B cell (primary cell): ENCODE data around the gene PLEKHM2. TPM values are rescaled to one million over a fixed set of nuclear protein-coding genes. Genes with fewer than 3 reads are reported as not detected.

ENCODE experiments used
- ATAC-seq: fragments of 200-7000 bp; cut with Tn5 transposase; one replicate; pipeline ENCODE4 v1.10.0; 2021; ENCODE audit warnings: low read depth, mild to moderate bottlenecking, moderate number of reproducible peaks, moderate library complexity
- CTCF ChIA-PET: fragments of 350-600 bp; sonication (Branson Sonifier 250); formaldehyde crosslinking; loops from one replicate; lab custom pipeline; 2021; ENCODE audit warnings: antibody characterized with exemption, inconsistent platforms; lab: Charles Lee
- POLR2A ChIA-PET: fragments of 350-600 bp; sonication (Branson Sonifier 250); formaldehyde crosslinking; loops from one replicate; lab custom pipeline; 2021; ENCODE audit warnings: antibody characterized with exemption; lab: Charles Lee
- DNase-seq: peaks from one replicate; pipeline ENCODE4 v3.0.0; 2013
- H2AFZ ChIP-seq: 2 replicates; pipeline ENCODE4 v1.6.1; 2012; ENCODE audit warnings: mild to moderate bottlenecking, low read depth, low read length; ENCODE audit not compliant: insufficient read depth, poor library complexity, severe bottlenecking
- H3K27ac ChIP-seq, 2 donors: 1 replicate in 1 of 2; 2 replicates in 1 of 2; pipeline ENCODE4 v1.5.1; 2012 to 2013; ENCODE audit warnings: low read length in 2 of 2, mild to moderate bottlenecking in 2 of 2, moderate library complexity in 1 of 2
- H3K27me3 ChIP-seq, 4 experiments: fragments of 200-600 bp in 1 of 4; sonication (generic) in 1 of 4; replicated peaks in 1 of 4; 1 replicate in 2 of 4; 2 replicates in 2 of 4; pipeline versions ENCODE4 v1.6.1 to v1.7.0; 2013 to 2016; ENCODE audit warnings: low read length in 3 of 4, mild to moderate bottlenecking in 2 of 4, mixed read lengths in 1 of 4, moderate library complexity in 1 of 4; ENCODE audit not compliant: insufficient read depth in 4 of 4, control insufficient read depth in 3 of 4; ENCODE audit errors: control extremely low read depth in 1 of 4
- H3K36me3 ChIP-seq, 2 experiments: replicated peaks in 1 of 2; 1 replicate in 1 of 2; 2 replicates in 1 of 2; pipeline versions ENCODE4 v1.6.1 to v1.7.1; 2013; ENCODE audit warnings: low read length in 1 of 2; ENCODE audit not compliant: insufficient read depth in 2 of 2, control insufficient read depth in 1 of 2; ENCODE audit errors: control extremely low read depth in 1 of 2, extremely low read depth in 1 of 2
- H3K4me1 ChIP-seq, 2 donors: fragments of 200-600 bp in 1 of 2; sonication (generic) in 1 of 2; 1 replicate in 1 of 2; 2 replicates in 1 of 2; pipeline versions ENCODE4 v1.5.1 to v1.6.1; 2013 to 2017; ENCODE audit warnings: low read length in 2 of 2; ENCODE audit not compliant: control insufficient read depth in 2 of 2, insufficient read depth in 2 of 2
- H3K4me2 ChIP-seq: replicated peaks from 2 replicates; pipeline ENCODE3; 2012; ENCODE audit warnings: mild to moderate bottlenecking, low read depth, low read length; ENCODE audit not compliant: poor library complexity, severe bottlenecking
- H3K4me3 ChIP-seq, 5 experiments: fragments of 200-600 bp in 1 of 5; sonication (generic) in 1 of 5; 1 replicate in 3 of 5; 2 replicates in 2 of 5; pipeline versions ENCODE4 v1.5.1 to v1.7.0; 2011 to 2016; ENCODE audit warnings: low read length in 4 of 5, mild to moderate bottlenecking in 4 of 5, low read depth in 2 of 5, control low read depth in 1 of 5, moderate library complexity in 1 of 5; ENCODE audit not compliant: insufficient read depth in 1 of 5; ENCODE audit errors: control extremely low read depth in 1 of 5, extremely low read depth in 1 of 5
- H3K79me2 ChIP-seq: fragments of 200-600 bp; sonication (generic); one replicate; pipeline ENCODE4 v1.6.0; 2016; ENCODE audit warnings: low read length; ENCODE audit not compliant: control insufficient read depth, insufficient read depth
- H3K9ac ChIP-seq: fragments of 200-600 bp; sonication (generic); 2 replicates; pipeline ENCODE4 v1.6.1; 2017; ENCODE audit warnings: mild to moderate bottlenecking, low read length, moderate library complexity
- H3K9me3 ChIP-seq, 3 donors: one replicate each; pipeline versions ENCODE4 v1.6.1 to v1.7.1; 2013; ENCODE audit warnings: low read length in 2 of 3; ENCODE audit not compliant: control insufficient read depth in 2 of 3, insufficient read depth in 1 of 3; ENCODE audit errors: control extremely low read depth in 1 of 3
- H4K20me1 ChIP-seq: 2 replicates; pipeline ENCODE4 v1.6.0; 2012; ENCODE audit warnings: mild to moderate bottlenecking, low read length; ENCODE audit not compliant: insufficient read depth, control insufficient read depth, poor library complexity, severe bottlenecking
- H3K27ac Mint-ChIP-seq: one replicate; pipeline ENCODE4 v1.8.0; 2021; ENCODE audit warnings: mixed read lengths
- H3K27me3 Mint-ChIP-seq: one replicate; pipeline ENCODE4 v1.8.0; 2021; ENCODE audit warnings: mixed read lengths
- H3K4me1 Mint-ChIP-seq: one replicate; pipeline ENCODE4 v1.8.0; 2021; ENCODE audit warnings: mixed read lengths
- H3K4me3 Mint-ChIP-seq: one replicate; pipeline ENCODE4 v1.8.0; 2021; ENCODE audit warnings: mixed read lengths
- H3K9me3 Mint-ChIP-seq: one replicate; pipeline ENCODE4 v1.8.0; 2022; ENCODE audit warnings: mixed read lengths; ENCODE audit not compliant: insufficient read depth
- EZH2 ChIP-seq: IDR thresholded peaks from 2 replicates; pipeline ENCODE4 v1.6.1; 2012; ENCODE audit warnings: borderline replicate concordance, low read depth, mild to moderate bottlenecking, moderate library complexity, low read length; ENCODE audit not compliant: insufficient read depth, poor library complexity, severe bottlenecking
- WGBS: methylation state at CpG from one replicate; pipeline ENCODE4 v1.1.5; 2013; ENCODE audit warnings: missing lambda C conversion rate; ENCODE audit not compliant: insufficient coverage; 5-methylcytosine and 5-hydroxymethylcytosine counted together
- intact Hi-C: fragments of 100-400 bp; cut with micrococcal nuclease; formaldehyde crosslinking; loops from one replicate; pipeline ENCODE4 v1.10.0; 2022
- polyA plus RNA-seq: library from polyadenylated mRNA; depleted of rRNA; stranded (reverse); fragments of >200 nt; gene quantifications from 2 replicates; pipeline ENCODE4 v1.2.3, GENCODE V29; 2012
- total RNA-seq, 2 donors: library from RNA; stranded (reverse); fragments of 120-200 nt in 1 of 2; gene quantifications; 1 replicate in 1 of 2; 2 replicates in 1 of 2; pipeline versions ENCODE4 v1.2.3 to v1.2.4, GENCODE V29; 2013 to 2022
- TF ChIP-seq, protein P1 (sequence below): fragments of 200-600 bp; IDR thresholded peaks from one replicate; pipeline ENCODE4 v1.8.0; 2022; ENCODE audit warnings: antibody characterized with exemption, mild to moderate bottlenecking

Gene PLEKHM2
- total and polyA plus RNA-seq, 2 donors (not counting 1 experiment from before 2014, with no cell fraction given), result 99.7 to 120 TPM

GRCh38 chr1:15756143-15757015 lies 72.3 kb downstream of the PLEKHM2 start:
- TF ChIP-seq, protein P1, sequence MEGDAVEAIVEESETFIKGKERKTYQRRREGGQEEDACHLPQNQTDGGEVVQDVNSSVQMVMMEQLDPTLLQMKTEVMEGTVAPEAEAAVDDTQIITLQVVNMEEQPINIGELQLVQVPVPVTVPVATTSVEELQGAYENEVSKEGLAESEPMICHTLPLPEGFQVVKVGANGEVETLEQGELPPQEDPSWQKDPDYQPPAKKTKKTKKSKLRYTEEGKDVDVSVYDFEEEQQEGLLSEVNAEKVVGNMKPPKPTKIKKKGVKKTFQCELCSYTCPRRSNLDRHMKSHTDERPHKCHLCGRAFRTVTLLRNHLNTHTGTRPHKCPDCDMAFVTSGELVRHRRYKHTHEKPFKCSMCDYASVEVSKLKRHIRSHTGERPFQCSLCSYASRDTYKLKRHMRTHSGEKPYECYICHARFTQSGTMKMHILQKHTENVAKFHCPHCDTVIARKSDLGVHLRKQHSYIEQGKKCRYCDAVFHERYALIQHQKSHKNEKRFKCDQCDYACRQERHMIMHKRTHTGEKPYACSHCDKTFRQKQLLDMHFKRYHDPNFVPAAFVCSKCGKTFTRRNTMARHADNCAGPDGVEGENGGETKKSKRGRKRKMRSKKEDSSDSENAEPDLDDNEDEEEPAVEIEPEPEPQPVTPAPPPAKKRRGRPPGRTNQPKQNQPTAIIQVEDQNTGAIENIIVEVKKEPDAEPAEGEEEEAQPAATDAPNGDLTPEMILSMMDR, result no peak
- no peak for TF ChIP-seq EZH2
- no peak overlapping the region for H3K4me3 ChIP-seq
- H3K9me3 Mint-ChIP-seq, result no peaks in the 10 kb centered on the region
- ATAC-seq, result no peak
- ChIA-PET POLR2A (interaction anchor here (0.6 kb wide), 1 partner anchor 138 kb away, joined by 4 read pairs; no protein-coding TSS in a partner anchor), CTCF (no interaction called here)
- intact Hi-C loops, result no loop called here
- peaks cover 0 to 10% (median 0%) of the 10 kb centered on the region in 3 donors for H3K9me3 ChIP-seq
- peak overlapping the region; percentile 28 for H2AFZ ChIP-seq
- no peak overlapping the region for H3K9ac ChIP-seq
- no peak overlapping the region for H3K27ac ChIP-seq
- peak; percentile 29 for DNase-seq
- H3K36me3 ChIP-seq, result no peaks in the 10 kb centered on the region
- peaks cover 20 to 25% of the 10 kb centered on the region in 2 donors for H3K4me1 ChIP-seq
- peaks cover 24% of the 10 kb centered on the region for H3K4me1 Mint-ChIP-seq
- H3K79me2 ChIP-seq, result no peaks in the 10 kb centered on the region
- H3K4me3 Mint-ChIP-seq, result peak overlapping the region; percentile 1
- 22% methylated on average over 19 of the region's 21 CpGs for WGBS
- H3K27me3 ChIP-seq, result peaks cover 0 to 54% (median 29%) of the 10 kb centered on the region in 4 experiments
- no peak overlapping the region for H3K27ac Mint-ChIP-seq
- peak overlapping the region; percentile 40 for H3K4me2 ChIP-seq
- peaks cover 43% of the 10 kb centered on the region for H3K27me3 Mint-ChIP-seq
- H4K20me1 ChIP-seq, result no peaks in the 10 kb centered on the region

DNA sequence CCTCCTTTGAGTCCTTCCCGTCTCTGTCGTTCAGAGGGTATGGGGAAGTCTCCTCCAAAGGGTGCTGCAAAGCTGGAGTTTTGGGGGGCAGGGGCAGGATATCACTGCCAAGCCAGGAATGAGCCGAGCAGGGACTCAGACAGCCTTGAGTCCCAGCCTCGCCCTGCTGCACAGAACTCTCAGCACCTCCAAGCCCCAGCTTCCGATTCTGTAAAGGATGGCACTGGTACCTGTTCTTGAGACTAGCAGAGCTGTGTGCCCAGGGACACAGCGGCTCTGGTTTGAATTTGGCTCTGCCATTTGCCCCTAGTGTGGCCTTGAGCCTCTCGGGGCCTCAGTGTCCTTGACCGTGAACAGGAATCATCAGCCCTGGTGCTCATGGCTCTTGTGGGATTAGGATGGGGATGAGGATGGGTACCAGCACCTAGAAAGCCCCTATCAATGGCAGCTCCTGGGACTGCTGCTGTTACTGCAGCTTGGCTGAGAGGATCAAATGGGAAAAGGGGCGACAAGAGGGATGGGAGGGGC lies 73.0 kb downstream of the PLEKHM2 start:
- peaks cover 47% of the 10 kb centered on the region for H3K27me3 Mint-ChIP-seq
- H3K27ac Mint-ChIP-seq, result no peak overlapping the region
- Histone ChIP-seq H3K27ac (no peak overlapping the region), H3K4me1 (peaks cover 20 to 25% of the 10 kb centered on the region in 2 donors), H3K9ac (no peak overlapping the region), H3K4me3 (no peak overlapping the region), H3K79me2 (no peaks in the 10 kb centered on the region), H3K9me3 (peaks cover 0 to 10% (median 0%) of the 10 kb centered on the region in 3 donors), H4K20me1 (no peaks in the 10 kb centered on the region), H3K36me3 (no peaks in the 10 kb centered on the region), H3K27me3 (peaks cover 0 to 54% (median 29%) of the 10 kb centered on the region in 4 experiments), H3K4me2 (no peak overlapping the region), H2AFZ (no peak overlapping the region)
- intact Hi-C loops, result no loop called here
- POLR2A ChIA-PET, result interaction anchor here (0.6 kb wide), 1 partner anchor 139 kb away, joined by 4 read pairs; no protein-coding TSS in a partner anchor
- peak overlapping the region; percentile 32 for H3K4me3 Mint-ChIP-seq
- CTCF ChIA-PET, result no interaction called here
- H3K9me3 Mint-ChIP-seq, result no peaks in the 10 kb centered on the region
- ATAC-seq (no peak), DNase-seq (peak; percentile 40)
- WGBS, result 69% methylated on average over 6 of the region's 9 CpGs
- TF ChIP-seq, protein P1, result no peak
- no peak for TF ChIP-seq EZH2
- peaks cover 24% of the 10 kb centered on the region for H3K4me1 Mint-ChIP-seq
